Activated T-helper 1 cell treated with Interleukin-2 at 50 U/mL for 16 hours (primary cell): Measurements from ENCODE around the gene CNTRL.
"Not testable (repeated sequence)": the region's sequence is repeated elsewhere in the genome, so short reads cannot be mapped to it uniquely, and the experiment has no call there.

Source experiments
- DNase-seq: peaks from one replicate; pipeline ENCODE4 v3.0.0-alpha.2; 2020; ENCODE audit warnings: low read depth

Gene CNTRL

GRCh38 chr9:121129384-121129783 is 54.6 kb downstream of the CNTRL start:
- DNase-seq, result not testable (repeated sequence)

DNA sequence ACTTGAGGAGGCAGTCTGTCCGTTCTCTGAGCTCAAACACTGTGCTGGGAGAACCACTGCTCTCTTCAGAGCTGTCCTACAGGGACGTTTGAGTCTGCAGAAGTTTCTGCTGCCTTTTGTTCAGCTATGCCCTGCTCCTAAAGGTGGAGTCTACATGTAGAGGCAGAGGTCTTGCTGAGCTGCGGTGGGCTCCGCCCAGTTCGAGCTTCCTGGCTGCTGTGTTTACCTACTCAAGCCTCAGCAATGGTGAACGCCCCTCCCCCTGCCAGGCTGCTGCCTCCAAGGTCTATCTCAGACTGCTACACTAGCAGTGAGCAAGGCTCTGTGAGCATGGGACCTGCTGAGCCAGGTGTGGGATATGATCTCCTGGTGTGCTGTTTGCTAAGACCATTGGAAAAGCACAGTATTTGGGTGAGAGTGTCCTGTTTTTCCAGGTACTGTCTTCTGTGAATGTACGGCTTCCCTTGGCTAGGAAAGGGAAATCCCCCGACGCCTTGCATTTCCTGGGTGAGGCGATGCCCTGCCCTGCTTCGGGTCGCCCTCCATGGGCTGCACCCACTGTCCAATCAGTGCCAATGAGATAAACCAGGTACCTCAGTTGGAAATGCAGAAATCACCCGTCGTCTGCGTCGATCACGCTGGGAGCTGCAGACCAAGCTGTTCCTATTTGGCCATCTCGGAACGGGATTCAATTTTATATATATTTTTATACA is 58.5 kb downstream of the CNTRL start:
- DNase-seq, result peak; percentile 75

GRCh38 chr9:121135642-121136041 is 60.9 kb downstream of the CNTRL start:
- DNase-seq, result no peak

DNA sequence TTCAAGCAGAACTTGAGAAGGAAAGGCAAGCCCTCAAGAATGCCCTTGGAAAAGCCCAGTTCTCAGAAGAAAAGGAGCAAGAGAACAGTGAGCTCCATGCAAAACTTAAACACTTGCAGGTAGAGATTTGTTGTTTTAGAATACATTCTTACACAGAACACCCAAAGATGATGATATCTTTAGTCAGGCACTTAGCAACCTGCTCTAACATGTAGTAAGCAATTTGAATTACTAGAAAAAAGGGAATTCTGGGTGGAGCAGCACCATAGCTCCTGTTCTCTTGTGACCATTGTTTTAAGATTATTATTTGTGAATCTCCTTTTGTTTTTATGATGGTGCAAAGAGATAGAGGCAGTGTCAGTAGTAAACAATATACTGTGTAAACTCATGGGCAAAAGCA is 63.8 kb downstream of the CNTRL start:
- DNase-seq, result no peak

DNA sequence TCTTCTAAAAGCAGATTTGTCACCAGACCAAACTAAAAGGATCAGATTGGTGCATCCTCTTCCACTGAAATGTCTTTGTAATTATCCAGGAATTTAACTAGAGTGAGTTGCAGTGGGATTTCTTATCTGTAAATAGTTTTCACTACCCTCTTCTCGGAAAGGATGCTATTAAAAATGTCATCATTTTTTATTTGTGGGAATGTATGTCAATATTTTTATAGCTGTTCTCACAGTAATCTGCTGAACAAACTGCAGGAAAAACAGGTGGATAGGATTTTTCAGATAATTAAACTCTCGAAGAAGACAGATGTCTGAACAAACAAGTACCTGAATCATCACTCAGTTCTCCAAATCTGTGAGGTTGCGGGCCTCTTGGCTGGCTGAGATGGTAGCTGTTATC is 64.2 kb downstream of the CNTRL start:
- DNase-seq, result no peak

DNA sequence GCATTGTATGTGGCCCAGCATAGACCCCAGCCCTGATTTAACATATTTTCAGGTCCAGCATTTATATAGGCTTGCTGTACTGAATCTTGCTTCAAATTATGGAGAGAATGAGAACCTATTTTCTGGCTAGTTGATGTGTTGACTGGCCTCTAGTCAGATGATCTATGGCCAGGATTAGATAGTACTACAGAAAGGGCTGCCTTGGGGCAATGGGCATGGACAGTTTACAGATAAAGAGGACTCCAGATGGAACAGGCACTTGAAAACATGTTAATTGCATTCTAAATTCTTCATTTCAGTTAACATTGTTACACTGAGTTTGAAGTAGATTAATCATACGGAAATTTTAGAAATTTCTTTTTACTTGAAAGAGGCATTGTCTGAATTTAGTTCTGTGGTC is 65.4 kb downstream of the CNTRL start:
- no peak for DNase-seq

- DNase-seq, result no peak
These were observed 66.6 kb downstream of the CNTRL start for GRCh38 chr9:121141306-121141705.

- DNase-seq, result no peak
These were observed 67.0 kb downstream of the CNTRL start for GRCh38 chr9:121141706-121142105.

- no peak for DNase-seq
These were observed 69.0 kb downstream of the CNTRL start for GRCh38 chr9:121143771-121144170.

DNA sequence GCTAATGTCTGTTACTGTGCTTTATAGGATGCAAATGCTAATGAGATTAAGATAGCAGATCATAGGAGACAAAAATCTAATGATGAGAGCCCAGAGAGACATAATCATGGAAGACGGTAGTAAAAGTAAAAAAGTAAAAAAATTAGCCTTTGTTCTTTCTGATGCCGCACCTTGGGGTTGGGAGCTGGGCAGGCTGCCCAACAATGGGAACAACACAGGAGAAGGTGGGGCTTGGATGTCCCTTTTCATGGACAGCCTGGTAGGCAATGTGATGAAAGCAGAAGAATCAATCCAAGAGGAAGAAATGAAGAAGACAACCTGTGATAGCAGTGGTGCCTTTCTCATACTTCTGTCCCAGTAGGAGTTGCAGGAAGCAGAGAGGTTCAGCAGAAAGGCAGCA is 69.7 kb downstream of the CNTRL start:
- no peak for DNase-seq

DNA sequence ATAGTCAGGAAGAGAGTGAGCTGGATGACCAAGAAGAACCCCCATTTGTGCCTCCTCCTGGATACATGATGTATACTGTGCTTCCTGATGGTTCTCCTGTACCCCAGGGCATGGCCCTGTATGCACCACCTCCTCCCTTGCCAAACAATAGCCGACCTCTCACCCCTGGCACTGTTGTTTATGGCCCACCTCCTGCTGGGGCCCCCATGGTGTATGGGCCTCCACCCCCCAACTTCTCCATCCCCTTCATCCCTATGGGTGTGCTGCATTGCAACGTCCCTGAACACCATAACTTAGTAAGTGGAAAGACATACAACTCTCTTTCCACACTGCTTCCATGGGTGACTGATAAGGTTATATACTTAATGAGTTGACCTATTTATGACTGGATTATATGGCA is 75.4 kb downstream of the CNTRL start:
- no peak for DNase-seq

DNA sequence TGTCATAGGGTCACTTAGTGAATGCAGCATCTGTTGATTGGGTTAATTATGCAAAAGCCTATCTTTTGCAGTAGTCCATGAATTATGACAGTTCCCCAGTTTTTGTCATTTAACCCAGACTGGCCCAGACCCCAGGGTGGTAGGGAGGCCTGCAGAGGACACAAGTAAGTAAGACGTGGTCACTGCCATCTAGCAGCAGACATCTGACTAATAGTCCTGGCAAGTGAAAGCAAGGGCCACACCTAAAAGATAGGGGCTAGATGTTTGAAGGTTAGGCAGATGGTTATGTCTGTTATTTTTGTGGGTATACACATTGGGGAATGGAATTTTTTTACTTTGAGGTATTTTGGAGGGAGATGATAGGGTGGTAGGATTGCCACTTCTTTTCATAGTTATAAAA is 78.9 kb downstream of the CNTRL start:
- no peak for DNase-seq

DNA sequence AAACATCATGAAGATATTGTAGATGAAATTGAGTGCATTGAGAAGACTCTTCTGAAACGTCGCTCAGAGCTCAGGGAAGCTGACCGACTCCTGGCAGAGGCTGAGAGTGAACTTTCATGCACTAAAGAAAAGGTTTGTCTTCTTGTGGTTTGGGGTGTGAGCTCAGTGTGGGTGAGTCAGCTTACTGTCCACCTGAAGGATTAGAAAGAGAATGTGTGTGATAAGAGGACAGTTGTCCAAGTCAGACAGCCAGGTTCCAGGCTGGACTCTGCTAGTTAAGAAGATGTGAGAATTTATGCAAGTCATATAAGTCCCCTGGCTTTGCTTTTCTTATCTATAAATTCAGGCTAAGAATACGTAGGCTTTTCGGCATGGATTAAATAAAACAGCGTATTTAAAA is 80.0 kb downstream of the CNTRL start:
- no peak for DNase-seq

DNA sequence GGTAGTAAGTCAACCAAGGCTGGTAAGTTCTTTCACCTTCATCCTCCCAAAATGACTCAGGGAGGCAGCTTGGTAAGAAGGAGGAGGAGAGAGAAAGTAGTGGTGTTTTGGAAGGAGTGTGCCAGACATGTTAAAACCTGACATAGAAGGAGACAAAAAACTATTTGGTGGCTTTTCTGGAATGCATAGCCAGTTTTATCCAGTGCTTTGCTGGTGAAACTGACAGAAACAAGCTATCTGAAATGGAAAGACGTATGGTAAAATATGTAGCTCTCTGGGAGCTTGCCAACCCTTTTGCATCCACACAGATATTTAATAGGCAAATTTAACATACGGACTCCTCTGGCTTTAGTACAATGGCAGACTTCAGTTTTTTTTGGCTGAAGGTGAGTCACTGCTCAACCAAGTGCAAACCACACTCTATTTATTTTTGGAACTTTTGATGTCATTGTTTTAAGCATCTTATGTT is 81.5 kb downstream of the CNTRL start:
- DNase-seq, result no peak

- DNase-seq, result no peak
These were observed 83.2 kb downstream of the CNTRL start for GRCh38 chr9:121157939-121158338.

DNA sequence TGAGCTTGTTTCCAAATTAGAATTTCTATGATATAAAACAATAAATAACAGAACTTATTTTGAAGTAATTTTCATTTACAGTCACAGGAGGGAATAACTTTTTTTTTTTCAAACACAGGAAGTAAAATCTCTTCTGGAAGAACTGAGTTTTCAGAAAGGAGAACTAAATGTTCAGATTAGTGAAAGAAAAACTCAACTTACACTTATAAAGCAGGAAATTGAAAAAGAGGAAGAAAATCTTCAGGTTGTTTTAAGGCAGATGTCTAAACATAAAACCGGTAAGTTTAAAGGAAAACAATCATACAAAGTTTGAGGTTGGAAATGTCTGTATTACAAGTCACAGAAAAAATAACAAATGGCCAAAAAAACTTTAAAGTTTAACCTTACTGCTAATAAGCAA is 85.3 kb downstream of the CNTRL start:
- DNase-seq, result no peak

- no peak for DNase-seq
These were observed 93.3 kb downstream of the CNTRL start for GRCh38 chr9:121168052-121168451.

GRCh38 chr9:121169094-121169601 is 94.4 kb downstream of the CNTRL start:
- DNase-seq, result no peak

DNA sequence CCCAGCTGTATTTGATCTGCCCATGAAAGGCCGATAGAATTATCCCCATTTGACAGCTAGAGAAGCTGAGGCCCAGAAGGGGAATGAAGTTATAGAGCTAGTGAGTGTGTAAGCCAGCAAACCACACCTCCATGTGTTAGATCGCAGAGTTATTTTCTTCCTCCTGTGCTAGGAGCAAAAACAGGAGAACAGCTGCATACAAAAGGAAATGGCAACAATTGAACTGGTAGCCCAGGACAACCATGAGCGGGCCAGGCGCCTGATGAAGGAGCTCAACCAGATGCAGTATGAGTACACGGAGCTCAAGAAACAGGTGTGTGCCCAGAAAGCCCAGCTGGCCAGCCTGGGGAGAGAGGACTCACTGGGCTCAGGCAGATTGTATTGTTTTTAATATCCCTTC is 96.5 kb downstream of the CNTRL start:
- DNase-seq, result no peak

DNA sequence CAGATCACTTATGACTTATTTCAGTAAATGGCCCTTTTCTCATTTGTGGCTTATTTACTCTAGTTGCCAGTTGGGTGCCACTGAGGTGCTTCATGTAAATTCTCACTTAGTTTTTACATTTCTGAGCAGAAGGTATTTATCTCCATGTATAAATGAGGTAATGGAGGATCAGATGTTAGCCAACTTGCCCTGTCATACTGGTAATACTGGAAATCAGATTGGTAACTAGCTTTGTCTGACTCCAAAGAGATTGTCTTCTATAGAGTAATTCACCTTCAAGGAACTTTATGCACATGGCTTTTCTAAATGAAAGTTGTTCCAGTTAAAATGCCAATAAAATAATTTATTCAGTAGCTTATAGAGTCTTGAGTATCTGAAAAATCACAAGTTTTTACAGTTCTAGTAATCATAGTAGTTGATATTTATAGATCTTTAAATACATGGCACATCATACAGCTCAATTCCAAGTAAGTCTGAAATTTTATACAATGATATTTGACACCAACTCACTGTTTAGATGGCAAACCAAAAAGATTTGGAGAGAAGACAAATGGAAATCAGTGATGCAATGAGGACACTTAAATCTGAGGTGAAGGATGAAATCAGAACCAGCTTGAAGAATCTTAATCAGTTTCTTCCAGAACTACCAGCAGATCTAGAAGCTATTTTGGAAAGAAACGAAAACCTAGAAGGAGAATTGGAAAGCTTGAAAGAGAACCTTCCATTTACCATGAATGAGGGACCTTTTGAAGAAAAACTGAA is 98.2 kb downstream of the CNTRL start:
- DNase-seq, result no peak

DNA sequence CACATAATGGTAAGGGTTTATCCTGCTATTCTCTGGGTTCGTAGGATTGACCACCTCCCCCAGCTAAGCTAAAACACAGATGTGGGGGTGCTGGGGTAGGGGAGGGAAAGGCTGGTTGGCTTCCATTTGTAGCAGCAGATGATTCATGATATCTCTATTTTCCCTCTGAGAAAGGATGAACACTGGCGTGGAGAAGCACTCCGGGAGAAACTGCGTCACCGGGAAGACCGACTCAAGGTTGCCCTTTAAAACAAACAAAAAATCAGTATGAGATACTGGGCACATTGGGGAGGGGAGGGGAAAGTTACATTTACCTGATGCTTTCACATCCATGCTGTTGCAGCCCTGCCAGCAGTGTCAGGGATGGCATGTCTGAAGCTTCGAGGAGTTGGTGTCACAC is 98.7 kb downstream of the CNTRL start:
- no peak for DNase-seq

GRCh38 chr9:121178676-121179372 is 104.1 kb downstream of the CNTRL start:
- no peak for DNase-seq

DNA sequence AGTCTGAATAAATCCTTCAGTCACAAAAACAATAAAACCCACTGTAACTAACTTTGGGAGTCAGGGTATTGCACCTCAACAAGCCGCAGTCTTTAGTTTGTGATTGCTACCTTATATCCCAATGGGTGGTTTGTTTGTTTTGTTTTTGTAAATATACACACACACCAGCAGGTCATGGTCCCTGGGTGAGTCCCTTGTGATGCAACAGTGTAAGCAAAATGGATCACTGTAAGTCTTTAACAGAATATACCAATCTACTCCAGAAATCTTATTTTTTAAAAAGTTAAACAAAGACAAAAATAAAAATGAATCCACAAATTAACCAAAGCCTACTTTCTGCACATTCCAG is 104.6 kb downstream of the CNTRL start:
- DNase-seq, result not testable (repeated sequence)
